ENCODE results near the gene SERPINB10.

Gene SERPINB10

GRCh38 chr18:63972002-63972376 lies 64.2 kb downstream of the SERPINB10 start:
- in situ Hi-C loops (cut with MboI; ENCODE audit: low pct_unique_long_range_greater_than_20kb, low sequenced_read_pairs, unreplicated experiment), result no loop called here
- DNase-seq (ENCODE audit: low spot score), result no peak
- TF ChIP-seq, protein P1, sequence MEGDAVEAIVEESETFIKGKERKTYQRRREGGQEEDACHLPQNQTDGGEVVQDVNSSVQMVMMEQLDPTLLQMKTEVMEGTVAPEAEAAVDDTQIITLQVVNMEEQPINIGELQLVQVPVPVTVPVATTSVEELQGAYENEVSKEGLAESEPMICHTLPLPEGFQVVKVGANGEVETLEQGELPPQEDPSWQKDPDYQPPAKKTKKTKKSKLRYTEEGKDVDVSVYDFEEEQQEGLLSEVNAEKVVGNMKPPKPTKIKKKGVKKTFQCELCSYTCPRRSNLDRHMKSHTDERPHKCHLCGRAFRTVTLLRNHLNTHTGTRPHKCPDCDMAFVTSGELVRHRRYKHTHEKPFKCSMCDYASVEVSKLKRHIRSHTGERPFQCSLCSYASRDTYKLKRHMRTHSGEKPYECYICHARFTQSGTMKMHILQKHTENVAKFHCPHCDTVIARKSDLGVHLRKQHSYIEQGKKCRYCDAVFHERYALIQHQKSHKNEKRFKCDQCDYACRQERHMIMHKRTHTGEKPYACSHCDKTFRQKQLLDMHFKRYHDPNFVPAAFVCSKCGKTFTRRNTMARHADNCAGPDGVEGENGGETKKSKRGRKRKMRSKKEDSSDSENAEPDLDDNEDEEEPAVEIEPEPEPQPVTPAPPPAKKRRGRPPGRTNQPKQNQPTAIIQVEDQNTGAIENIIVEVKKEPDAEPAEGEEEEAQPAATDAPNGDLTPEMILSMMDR (IDR thresholded peaks at IDR 0.05; ENCODE audit: extremely low read depth, insufficient read depth, missing control alignments), result no peak

GRCh38 chr18:63974991-63975390 lies 67.2 kb downstream of the SERPINB10 start:
- in situ Hi-C loops (cut with MboI; ENCODE audit: low pct_unique_long_range_greater_than_20kb, low sequenced_read_pairs, unreplicated experiment), result no loop called here
- DNase-seq (ENCODE audit: low spot score), result no peak
- TF ChIP-seq, protein P1 (IDR thresholded peaks at IDR 0.05; ENCODE audit: extremely low read depth, insufficient read depth, missing control alignments), result peak; percentile 29

- DNase-seq (ENCODE audit: low spot score), result no peak
- in situ Hi-C loops (cut with MboI; ENCODE audit: low pct_unique_long_range_greater_than_20kb, low sequenced_read_pairs, unreplicated experiment), result no loop called here
- TF ChIP-seq, protein P1 (IDR thresholded peaks at IDR 0.05; ENCODE audit: extremely low read depth, insufficient read depth, missing control alignments), result no peak
These were observed 67.9 kb downstream of the SERPINB10 start for GRCh38 chr18:63975628-63976027.

DNA sequence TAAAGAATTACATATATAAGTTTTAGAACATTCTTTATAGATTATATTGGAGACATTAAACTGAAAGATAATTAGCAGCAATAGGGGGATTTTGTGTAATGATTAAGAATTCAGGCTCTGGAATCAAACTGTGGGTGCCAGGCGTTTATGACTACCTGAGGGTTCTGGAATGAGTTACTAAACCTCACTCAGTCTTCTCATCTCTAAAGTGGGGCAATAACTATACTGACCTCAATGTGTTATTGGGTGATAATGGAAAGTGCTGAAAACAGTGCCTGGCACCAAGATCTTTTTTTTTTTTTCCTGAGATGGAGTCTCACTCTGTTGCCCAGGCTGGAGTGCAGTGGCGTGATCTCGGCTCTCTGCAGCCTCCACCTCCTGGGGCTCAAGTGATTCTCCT lies 69.3 kb downstream of the SERPINB10 start:
- TF ChIP-seq, protein P1 (IDR thresholded peaks at IDR 0.05; ENCODE audit: extremely low read depth, insufficient read depth, missing control alignments), result no peak
- DNase-seq (ENCODE audit: low spot score), result no peak
- in situ Hi-C loops (cut with MboI; ENCODE audit: low pct_unique_long_range_greater_than_20kb, low sequenced_read_pairs, unreplicated experiment), result no loop called here

DNA sequence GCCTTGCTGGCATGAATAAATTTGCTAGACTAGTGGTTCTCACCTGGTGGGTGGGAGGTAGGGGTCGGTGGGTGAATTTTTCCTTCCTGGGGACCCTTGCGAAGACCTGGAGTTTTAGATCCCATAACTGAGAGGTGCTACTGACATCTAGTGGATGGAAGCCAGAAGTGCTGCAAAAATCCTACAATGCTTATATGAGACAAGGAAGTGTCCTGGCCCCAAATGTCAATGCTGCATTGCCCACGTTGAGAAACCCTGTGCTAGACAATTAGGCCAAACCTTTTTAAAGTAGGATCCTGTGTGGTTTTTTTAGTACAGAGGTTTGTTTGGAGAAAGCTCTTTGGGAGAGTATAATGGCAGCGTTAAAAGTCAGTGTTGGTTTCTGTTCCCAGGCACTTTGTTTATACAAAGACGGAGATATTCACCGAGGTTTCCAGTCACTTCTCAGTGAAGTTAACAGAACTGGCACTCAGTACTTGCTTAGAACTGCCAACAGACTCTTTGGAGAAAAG lies 71.7 kb downstream of the SERPINB10 start:
- DNase-seq (ENCODE audit: low spot score), result peak; percentile 55
- in situ Hi-C loops (cut with MboI; ENCODE audit: low pct_unique_long_range_greater_than_20kb, low sequenced_read_pairs, unreplicated experiment), result no loop called here
- TF ChIP-seq, protein P1 (IDR thresholded peaks at IDR 0.05; ENCODE audit: extremely low read depth, insufficient read depth, missing control alignments), result peak; percentile 82

GRCh38 chr18:63980027-63980426 lies 72.3 kb downstream of the SERPINB10 start:
- DNase-seq (ENCODE audit: low spot score), result no peak
- TF ChIP-seq, protein P1 (IDR thresholded peaks at IDR 0.05; ENCODE audit: extremely low read depth, insufficient read depth, missing control alignments), result no peak
- in situ Hi-C loops (cut with MboI; ENCODE audit: low pct_unique_long_range_greater_than_20kb, low sequenced_read_pairs, unreplicated experiment), result no loop called here

All from GM13977 (cell line).